Hepatocyte (in vitro differentiated cells): Measurements from ENCODE around the gene LFNG.

Experiments used
- EZH2phosphoT487 ChIP-seq: fragments of 200-600 bp; sonication (generic); IDR thresholded peaks from one replicate; pipeline ENCODE4 v1.6.1; 2018; ENCODE audit warnings: antibody characterized with exemption, mild to moderate bottlenecking, low read depth, moderate library complexity; ENCODE audit not compliant: unreplicated experiment, severe bottlenecking
- TF ChIP-seq, protein P1 (sequence below): fragments of 200-600 bp; sonication (generic); IDR thresholded peaks from 2 replicates; pipeline ENCODE4 v1.5.1; 2016; ENCODE audit warnings: antibody characterized with exemption, mild to moderate bottlenecking; ENCODE audit not compliant: poor library complexity

GRCh38 chr7:2499719-2500430 lies 19.7 kb upstream of the LFNG start:
- TF ChIP-seq, protein P1, sequence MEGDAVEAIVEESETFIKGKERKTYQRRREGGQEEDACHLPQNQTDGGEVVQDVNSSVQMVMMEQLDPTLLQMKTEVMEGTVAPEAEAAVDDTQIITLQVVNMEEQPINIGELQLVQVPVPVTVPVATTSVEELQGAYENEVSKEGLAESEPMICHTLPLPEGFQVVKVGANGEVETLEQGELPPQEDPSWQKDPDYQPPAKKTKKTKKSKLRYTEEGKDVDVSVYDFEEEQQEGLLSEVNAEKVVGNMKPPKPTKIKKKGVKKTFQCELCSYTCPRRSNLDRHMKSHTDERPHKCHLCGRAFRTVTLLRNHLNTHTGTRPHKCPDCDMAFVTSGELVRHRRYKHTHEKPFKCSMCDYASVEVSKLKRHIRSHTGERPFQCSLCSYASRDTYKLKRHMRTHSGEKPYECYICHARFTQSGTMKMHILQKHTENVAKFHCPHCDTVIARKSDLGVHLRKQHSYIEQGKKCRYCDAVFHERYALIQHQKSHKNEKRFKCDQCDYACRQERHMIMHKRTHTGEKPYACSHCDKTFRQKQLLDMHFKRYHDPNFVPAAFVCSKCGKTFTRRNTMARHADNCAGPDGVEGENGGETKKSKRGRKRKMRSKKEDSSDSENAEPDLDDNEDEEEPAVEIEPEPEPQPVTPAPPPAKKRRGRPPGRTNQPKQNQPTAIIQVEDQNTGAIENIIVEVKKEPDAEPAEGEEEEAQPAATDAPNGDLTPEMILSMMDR: no peak
- no peak for TF ChIP-seq EZH2phosphoT487
